Fibroblast of skin of back (primary cell): ENCODE results near the gene SMYD3.
A peak's percentile ranks its signal among the peaks of the same experiment; 100 is the strongest.

Experiments
- DNase-seq: peaks from one replicate; pipeline ENCODE4 v3.0.0-alpha.2; 2013

The SMYD3 gene

GRCh38 chr1:245938046-245938435 is 569.0 kb downstream of the SMYD3 start:
- no peak for DNase-seq

GRCh38 chr1:245937316-245938045 is 569.6 kb downstream of the SMYD3 start:
- DNase-seq = no peak

- no peak for DNase-seq
Measured at GRCh38 chr1:245934409-245934808, 572.7 kb downstream of the SMYD3 start.

GRCh38 chr1:245933431-245934045 is 573.5 kb downstream of the SMYD3 start:
- DNase-seq = no peak

- no peak for DNase-seq
Measured at GRCh38 chr1:245932302-245932972, 574.6 kb downstream of the SMYD3 start.

GRCh38 chr1:245931450-245931849 is 575.6 kb downstream of the SMYD3 start:
- no peak for DNase-seq

- DNase-seq = no peak
Measured at GRCh38 chr1:245929224-245929623, 577.9 kb downstream of the SMYD3 start.

GRCh38 chr1:245926888-245927287 is 580.2 kb downstream of the SMYD3 start:
- DNase-seq = no peak

GRCh38 chr1:245923215-245923614 is 583.9 kb downstream of the SMYD3 start:
- DNase-seq = no peak

- no peak for DNase-seq
Measured at GRCh38 chr1:245921417-245921816, 585.7 kb downstream of the SMYD3 start.

GRCh38 chr1:245917403-245917802 is 589.7 kb downstream of the SMYD3 start:
- no peak for DNase-seq

GRCh38 chr1:245915841-245916240 is 591.2 kb downstream of the SMYD3 start:
- DNase-seq = no peak

GRCh38 chr1:245915406-245915805 is 591.7 kb downstream of the SMYD3 start:
- no peak for DNase-seq

- no peak for DNase-seq
Measured at GRCh38 chr1:245908543-245908942, 598.5 kb downstream of the SMYD3 start.

- DNase-seq = no peak
Measured at GRCh38 chr1:245906207-245906606, 600.9 kb downstream of the SMYD3 start.

GRCh38 chr1:245903851-245904250 is 603.2 kb downstream of the SMYD3 start:
- DNase-seq = no peak

- DNase-seq = no peak
Measured at GRCh38 chr1:245901565-245901964, 605.5 kb downstream of the SMYD3 start.

GRCh38 chr1:245901037-245901436 is 606.0 kb downstream of the SMYD3 start:
- DNase-seq = no peak

- DNase-seq = no peak
Measured at GRCh38 chr1:245898581-245898980, 608.5 kb downstream of the SMYD3 start.

GRCh38 chr1:245896258-245896657 is 610.8 kb downstream of the SMYD3 start:
- no peak for DNase-seq

- DNase-seq = no peak
Measured at GRCh38 chr1:245895455-245895959, 611.6 kb downstream of the SMYD3 start.

GRCh38 chr1:245894843-245895242 is 612.2 kb downstream of the SMYD3 start:
- DNase-seq = no peak

- DNase-seq = no peak
Measured at GRCh38 chr1:245893025-245893424, 614.1 kb downstream of the SMYD3 start.

GRCh38 chr1:245888809-245889208 is 618.3 kb downstream of the SMYD3 start:
- DNase-seq = peak; percentile 29
